COLO829 (cell line): Measurements from ENCODE around the gene CREG1.

Source experiments
- DNase-seq: peaks from one replicate; pipeline ENCODE4 v3.0.0; 2012; ENCODE audit warnings: low spot score

The CREG1 gene

DNA sequence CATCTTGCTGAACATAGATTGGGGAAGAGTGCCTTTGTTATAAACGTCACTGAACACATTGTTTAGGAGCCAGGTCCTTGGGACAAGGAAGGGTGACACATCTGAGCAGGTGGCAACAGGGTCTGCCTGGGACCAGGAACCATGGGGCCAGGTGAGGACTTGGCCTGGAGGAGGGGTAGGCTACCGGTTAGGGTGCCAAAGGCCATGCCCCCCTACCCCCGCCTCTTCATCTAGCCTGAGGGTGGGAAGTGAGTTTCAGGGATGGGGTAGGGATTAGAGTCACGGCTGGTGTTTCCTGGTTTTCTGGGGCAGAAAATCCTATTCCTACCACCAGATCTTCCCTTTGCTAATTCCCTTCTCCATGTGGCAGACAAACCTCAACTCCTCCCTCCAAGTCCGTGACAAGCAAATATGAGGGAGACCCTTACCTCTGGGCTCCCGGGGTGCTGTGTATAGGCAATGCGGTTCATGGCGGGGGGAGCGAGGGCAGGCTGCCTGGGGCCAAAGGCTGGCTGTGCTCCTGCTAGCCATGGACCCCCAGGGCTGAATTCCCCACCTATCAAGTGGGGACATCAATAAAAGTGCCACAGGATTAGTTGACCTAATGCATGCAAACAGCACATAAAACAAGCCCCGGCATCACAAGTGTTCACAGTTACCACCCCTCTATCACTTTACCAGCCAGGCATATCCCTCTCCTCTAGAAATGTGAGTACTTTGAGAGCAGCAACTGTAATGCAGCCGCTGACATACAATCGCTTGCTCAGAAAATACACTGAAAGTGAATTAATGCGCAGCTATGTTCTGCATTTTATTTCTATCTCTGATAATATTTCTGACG lies 49.7 kb downstream of the CREG1 start:
- no peak for DNase-seq

DNA sequence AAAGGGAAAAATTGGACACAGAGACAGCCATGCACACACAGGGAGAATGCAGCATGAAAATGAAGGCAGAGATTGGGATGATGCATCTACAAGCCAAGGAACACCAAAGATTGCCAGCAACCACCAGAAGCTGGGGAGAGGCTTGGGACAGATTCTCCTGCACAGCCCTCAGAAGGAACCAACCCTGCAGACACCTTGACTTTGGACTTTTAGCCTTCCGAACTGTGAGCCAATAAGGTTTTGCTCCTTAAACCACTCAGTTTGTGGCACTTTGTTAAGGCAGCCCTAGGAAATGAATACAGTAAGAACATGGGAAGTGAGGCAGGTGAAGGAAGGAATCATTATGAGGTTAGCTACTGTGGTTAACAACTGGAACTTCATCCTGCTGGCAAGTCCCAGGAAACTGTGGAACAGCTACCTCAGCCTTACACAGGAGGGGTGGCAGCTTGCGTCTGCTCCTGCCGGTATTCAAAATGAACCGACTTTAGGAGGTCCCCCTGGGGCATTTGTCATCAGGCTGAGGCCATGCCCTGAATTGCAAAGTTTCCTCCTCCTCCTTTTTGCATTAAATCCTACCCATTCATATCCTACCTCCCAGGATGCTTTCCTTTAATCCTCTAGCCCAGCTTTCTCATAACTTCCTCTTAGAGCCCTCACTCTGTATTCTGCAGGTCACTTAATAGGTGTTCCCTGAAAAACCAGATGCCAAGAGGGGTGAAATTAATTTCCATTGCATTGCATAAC lies 50.7 kb downstream of the CREG1 start:
- DNase-seq = no peak

DNA sequence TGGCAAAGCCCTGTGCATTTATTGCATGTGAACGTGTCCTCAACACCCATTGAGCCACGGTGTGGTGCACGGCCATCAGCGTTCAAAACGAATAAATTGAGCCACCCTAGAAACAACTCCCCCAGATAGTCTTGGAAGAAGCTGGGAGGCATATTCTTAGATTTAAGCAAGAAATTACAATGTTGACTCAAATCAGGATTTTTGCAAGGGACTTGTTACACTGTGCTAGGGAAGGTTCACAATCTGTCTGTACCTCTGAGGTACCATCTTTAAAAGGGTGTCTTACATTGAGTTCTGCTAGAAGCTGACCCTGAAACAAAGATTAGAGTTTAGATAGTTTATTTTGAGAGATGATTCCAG lies 51.4 kb downstream of the CREG1 start:
- DNase-seq = no peak

- DNase-seq = no peak
Observed at GRCh38 chr1:167501515-167502191, 51.9 kb downstream of the CREG1 start.

DNA sequence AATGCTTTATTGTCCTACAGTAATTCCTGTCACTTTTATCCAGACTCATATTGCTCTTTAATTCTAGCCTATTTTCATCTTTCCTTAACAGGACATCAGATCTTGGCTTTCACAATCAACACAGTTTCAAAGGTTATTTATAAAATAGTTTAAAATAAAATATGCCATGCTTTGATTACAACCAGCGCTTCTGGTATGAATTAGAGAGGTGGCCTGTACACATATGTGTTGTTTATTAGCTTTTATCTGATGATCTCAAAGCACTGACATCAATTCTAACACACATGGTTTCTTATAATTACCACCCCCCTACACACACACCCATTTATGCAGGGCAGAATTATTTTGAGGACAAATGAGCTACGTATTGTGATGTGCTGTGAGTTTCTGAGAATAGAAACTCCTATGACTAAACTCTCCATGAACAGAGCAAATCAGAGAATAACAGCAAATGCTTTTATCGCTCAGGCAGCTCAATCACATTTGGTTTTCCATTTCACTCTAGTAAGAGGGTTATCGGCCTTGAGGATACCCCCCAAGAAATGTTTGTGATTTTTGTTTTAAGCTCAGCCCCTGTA lies 53.2 kb downstream of the CREG1 start:
- no peak for DNase-seq

DNA sequence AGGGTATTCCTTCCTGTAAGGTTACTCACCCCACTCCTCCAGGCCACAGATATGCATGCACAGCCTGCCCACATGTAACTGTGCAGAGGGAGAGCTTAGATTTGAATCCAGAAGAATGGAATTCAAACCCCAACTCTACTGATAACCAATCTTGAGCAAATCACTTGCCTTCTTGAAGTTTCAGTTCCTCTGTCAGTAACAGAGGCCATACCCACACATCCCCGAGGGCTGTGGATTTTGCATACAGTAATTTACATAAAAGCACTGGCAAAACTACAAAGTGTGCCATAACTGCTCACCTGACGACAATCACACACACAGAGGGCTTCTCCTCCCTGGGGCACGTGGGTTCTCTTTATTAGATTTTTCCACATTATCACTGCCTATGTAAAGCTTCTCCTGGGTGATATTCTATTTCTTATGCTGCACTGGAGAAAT lies 53.9 kb downstream of the CREG1 start:
- DNase-seq = no peak

DNA sequence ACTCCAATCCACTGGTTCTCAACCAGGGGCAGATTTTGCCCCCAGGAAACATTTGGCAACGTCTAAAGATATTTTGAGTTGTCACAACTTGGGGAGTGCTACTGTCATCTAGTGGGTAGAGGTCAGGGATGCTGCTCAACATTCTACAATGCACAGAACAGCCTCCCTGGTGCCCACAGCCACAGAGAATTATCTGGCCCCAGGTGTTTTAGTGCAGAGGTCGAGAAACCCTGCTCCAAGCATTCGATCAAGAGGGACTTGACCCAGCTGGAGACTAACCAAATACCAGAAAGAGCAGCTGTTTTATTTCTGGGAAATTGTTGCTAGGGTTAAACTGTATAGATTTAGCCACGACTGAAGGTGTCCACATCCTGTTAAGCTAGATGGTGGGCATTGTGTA lies 54.5 kb downstream of the CREG1 start:
- DNase-seq = no peak

GRCh38 chr1:167496797-167497619 lies 56.6 kb downstream of the CREG1 start:
- no peak for DNase-seq

- DNase-seq = no peak
Observed at GRCh38 chr1:167493372-167493771, 60.2 kb downstream of the CREG1 start.

DNA sequence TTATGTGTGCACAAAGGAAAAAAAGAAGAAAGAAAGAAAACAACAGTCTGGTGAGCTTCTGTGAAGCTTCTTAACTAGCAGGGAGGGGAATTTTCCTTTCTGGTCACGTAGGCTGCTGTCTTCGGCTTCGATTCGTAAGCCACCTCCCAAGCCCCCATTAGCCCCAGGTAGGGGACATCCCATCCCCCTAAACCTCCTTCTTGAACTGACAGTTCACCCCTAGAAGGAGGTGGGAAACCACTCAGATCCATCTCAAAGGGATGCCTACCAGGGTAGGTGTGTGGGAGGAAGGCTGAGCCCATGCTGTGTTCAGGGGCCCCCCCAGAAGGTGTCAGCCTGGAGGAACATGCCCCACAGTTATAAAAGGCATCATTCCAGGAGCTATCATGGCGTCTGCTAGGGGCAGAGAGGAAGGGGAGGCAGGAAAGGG lies 61.1 kb downstream of the CREG1 start:
- no peak for DNase-seq

DNA sequence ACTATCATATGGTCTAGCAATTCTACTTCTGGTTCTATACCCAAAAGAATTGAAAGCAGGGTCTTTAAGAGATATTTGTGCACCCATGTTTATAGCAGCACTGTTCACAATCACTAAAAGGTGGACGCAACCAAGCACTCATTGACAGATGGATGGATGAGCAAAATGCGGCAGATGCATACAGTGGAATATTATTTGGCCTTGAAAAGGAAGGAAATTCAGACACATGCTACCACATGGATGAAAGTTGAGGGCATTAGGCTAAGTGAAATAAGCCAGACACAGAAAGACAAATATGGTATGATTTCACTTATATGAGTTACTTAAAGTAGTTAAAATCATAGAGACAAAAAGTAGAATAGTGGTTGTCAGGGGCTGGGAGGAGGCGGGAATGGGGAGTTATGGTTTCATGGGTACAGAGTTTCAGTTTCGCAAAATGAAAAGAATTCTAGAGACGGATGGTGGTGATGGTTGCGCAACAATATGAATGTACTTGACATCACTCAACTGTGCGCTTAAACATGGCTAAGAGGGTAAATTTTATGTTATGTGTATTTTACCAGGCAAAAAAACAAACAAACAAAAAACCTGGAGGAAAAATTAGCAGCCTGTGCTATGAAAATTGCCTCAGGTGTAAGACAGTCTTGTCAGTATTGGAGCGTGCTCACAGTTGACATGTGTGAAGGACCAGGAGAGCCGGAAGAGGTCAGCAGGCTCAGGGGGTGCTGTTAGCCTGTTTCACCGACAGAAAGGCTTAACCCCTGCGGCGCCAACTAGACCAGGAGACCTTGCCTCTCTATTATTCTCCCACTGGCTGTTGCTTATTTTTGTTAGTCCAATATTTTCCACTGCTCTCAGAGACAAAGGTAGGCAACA lies 61.7 kb downstream of the CREG1 start:
- no peak for DNase-seq
